ENCODE data around the gene KRT34.

The KRT34 gene

DNA sequence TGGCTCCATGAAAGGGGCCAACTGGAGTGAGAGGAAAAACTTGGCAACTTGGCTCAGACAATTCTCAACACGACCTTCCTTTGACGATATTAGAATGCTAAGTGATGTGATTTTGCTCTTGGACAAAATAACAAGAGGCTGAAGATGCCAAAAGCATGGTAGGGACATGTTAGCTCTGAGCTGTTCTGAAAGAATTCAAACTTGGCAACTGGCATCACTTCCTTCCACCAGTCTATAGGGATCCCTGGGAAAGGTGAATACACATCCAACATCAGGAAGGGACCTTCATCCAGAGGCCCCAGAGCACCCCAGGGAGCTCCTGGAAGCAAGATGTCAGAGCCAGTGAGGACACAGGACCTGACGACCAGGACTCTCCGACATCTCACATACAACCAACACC lies 38.0 kb upstream of the KRT34 start:
- TF ChIP-seq, protein P1, sequence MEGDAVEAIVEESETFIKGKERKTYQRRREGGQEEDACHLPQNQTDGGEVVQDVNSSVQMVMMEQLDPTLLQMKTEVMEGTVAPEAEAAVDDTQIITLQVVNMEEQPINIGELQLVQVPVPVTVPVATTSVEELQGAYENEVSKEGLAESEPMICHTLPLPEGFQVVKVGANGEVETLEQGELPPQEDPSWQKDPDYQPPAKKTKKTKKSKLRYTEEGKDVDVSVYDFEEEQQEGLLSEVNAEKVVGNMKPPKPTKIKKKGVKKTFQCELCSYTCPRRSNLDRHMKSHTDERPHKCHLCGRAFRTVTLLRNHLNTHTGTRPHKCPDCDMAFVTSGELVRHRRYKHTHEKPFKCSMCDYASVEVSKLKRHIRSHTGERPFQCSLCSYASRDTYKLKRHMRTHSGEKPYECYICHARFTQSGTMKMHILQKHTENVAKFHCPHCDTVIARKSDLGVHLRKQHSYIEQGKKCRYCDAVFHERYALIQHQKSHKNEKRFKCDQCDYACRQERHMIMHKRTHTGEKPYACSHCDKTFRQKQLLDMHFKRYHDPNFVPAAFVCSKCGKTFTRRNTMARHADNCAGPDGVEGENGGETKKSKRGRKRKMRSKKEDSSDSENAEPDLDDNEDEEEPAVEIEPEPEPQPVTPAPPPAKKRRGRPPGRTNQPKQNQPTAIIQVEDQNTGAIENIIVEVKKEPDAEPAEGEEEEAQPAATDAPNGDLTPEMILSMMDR (IDR thresholded peaks at IDR 0.05; ENCODE audit: insufficient read depth, low read length, poor library complexity, severe bottlenecking) = no peak
- TF ChIP-seq EZH2phosphoT487 (conservative IDR thresholded peaks at IDR 0.05; ENCODE audit: low read length) = no peak
- H4K20me1 ChIP-seq (ENCODE audit: low read depth, low read length) = no peaks in the 10 kb centered on the region
- H3K27ac ChIP-seq (ENCODE audit: low read depth, low read length) = no peak overlapping the region
- no peaks in the 10 kb centered on the region for H3K9me3 ChIP-seq (ENCODE audit: insufficient read depth, low read length)
- H3K9me2 ChIP-seq (replicated peaks; ENCODE audit: insufficient read depth, low read length) = no peaks in the 10 kb centered on the region
- H2AFZ ChIP-seq (ENCODE audit: low read depth, low read length, severe bottlenecking) = no peak overlapping the region
- H3F3A ChIP-seq (ENCODE audit: insufficient read depth) = no peaks in the 10 kb centered on the region
- no peak overlapping the region for H3K4me2 ChIP-seq (ENCODE audit: low read depth, low read length, poor library complexity, severe bottlenecking)
- no peak overlapping the region for H3K4me3 ChIP-seq (ENCODE audit: insufficient read depth, low read length, poor library complexity, severe bottlenecking)
- H3K27me3 ChIP-seq (ENCODE audit: low read length) = no peaks in the 10 kb centered on the region
- no peaks in the 10 kb centered on the region for H3K36me3 ChIP-seq (ENCODE audit: low read length)
- H3K79me2 ChIP-seq (ENCODE audit: insufficient read depth, low read length) = no peaks in the 10 kb centered on the region
- H3K9ac ChIP-seq (ENCODE audit: low read length) = no peak overlapping the region

DNA sequence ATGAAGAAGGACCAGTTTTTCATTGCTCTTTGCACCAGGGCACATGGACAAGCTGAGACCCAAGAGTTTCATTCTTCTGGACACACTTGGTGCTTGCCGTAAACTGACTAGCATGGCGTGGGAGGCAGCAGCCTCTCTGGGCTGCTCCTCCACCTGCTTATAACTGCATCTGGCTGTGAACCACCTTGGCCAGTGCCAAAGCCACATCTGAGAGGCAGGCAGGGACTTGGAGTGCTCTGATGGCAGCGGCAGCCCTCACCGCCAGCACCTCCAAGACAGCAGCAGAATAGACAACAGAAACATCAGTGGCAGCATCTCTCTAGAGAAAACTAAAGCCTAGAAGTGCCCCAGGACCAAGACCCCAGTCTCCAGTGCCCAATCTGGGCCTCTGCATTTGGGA lies 37.6 kb upstream of the KRT34 start:
- H3K9ac ChIP-seq (ENCODE audit: low read length) = no peak overlapping the region
- no peak overlapping the region for H3K4me2 ChIP-seq (ENCODE audit: low read depth, low read length, poor library complexity, severe bottlenecking)

DNA sequence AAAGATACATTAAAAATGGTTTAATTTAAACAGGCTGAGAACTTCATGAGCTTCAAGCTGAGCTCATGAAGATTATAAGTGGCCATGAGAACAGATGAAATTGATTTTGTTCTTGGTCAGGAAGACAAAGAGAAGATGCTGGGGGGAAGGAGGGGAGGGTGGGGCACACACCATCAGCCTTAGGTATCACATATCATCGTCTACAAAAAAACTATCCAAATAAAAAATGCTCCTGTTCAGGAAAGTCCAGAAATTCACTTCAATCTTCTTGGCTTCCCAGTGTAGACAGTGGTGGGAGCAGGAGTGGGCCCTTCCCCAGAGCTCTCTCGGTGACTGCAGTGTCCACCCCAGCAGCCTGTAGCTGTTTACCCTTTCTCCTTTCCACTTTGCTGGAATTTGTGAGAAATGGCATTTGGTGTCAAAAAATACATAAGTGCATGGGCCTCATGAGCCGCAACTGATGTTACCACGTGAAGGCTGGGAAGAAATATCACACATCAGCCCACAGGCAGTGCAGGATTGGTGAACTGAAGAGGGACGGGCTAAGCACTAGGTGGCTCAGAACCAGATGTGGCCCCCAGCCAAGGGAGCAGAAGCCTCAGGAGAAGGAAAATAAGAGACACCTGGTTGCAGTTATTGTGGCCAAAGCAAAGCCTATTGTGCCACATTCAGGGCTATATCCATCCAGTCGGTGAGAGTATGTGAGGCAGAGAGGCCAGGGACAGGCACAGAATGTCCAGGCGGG lies 36.2 kb upstream of the KRT34 start:
- Histone ChIP-seq H3K27ac (ENCODE audit: low read depth, low read length) (no peak overlapping the region), H3K79me2 (ENCODE audit: insufficient read depth, low read length) (no peaks in the 10 kb centered on the region), H3K9me2 (replicated peaks; ENCODE audit: insufficient read depth, low read length) (no peaks in the 10 kb centered on the region), H4K20me1 (ENCODE audit: low read depth, low read length) (no peaks in the 10 kb centered on the region), H3K9me3 (ENCODE audit: insufficient read depth, low read length) (no peaks in the 10 kb centered on the region), H3K36me3 (ENCODE audit: low read length) (no peaks in the 10 kb centered on the region), H3K27me3 (ENCODE audit: low read length) (no peaks in the 10 kb centered on the region), H3K9ac (ENCODE audit: low read length) (no peak overlapping the region), H3K4me2 (ENCODE audit: low read depth, low read length, poor library complexity, severe bottlenecking) (no peak overlapping the region), H3K4me3 (ENCODE audit: insufficient read depth, low read length, poor library complexity, severe bottlenecking) (no peak overlapping the region), H3F3A (ENCODE audit: insufficient read depth) (no peaks in the 10 kb centered on the region), H2AFZ (ENCODE audit: low read depth, low read length, severe bottlenecking) (no peak overlapping the region)
- no peak for TF ChIP-seq EZH2phosphoT487 (conservative IDR thresholded peaks at IDR 0.05; ENCODE audit: low read length)
- TF ChIP-seq, protein P1 (IDR thresholded peaks at IDR 0.05; ENCODE audit: insufficient read depth, low read length, poor library complexity, severe bottlenecking) = no peak

More for the DNA sequence above, 37.6 kb upstream of the KRT34 start:
- Histone ChIP-seq H3K4me3 (ENCODE audit: insufficient read depth, low read length, poor library complexity, severe bottlenecking) (no peak overlapping the region), H3K27me3 (ENCODE audit: low read length) (no peaks in the 10 kb centered on the region), H3K79me2 (ENCODE audit: insufficient read depth, low read length) (no peaks in the 10 kb centered on the region), H3K27ac (ENCODE audit: low read depth, low read length) (no peak overlapping the region), H3K9me2 (replicated peaks; ENCODE audit: insufficient read depth, low read length) (no peaks in the 10 kb centered on the region), H3F3A (ENCODE audit: insufficient read depth) (no peaks in the 10 kb centered on the region), H3K9me3 (ENCODE audit: insufficient read depth, low read length) (no peaks in the 10 kb centered on the region), H4K20me1 (ENCODE audit: low read depth, low read length) (no peaks in the 10 kb centered on the region), H2AFZ (ENCODE audit: low read depth, low read length, severe bottlenecking) (no peak overlapping the region), H3K36me3 (ENCODE audit: low read length) (no peaks in the 10 kb centered on the region)
- TF ChIP-seq, protein P1 (IDR thresholded peaks at IDR 0.05; ENCODE audit: insufficient read depth, low read length, poor library complexity, severe bottlenecking) = no peak
- TF ChIP-seq EZH2phosphoT487 (conservative IDR thresholded peaks at IDR 0.05; ENCODE audit: low read length) = no peak
